Tibial nerve (tissue), 4 donors: ENCODE measurements around the gene TMEM91.

Experiments
- EP300 ChIP-seq, 2 donors: sonication (generic); formaldehyde crosslinking; IDR thresholded peaks; one replicate each; pipeline ENCODE4 v1.6.1; 2017; ENCODE audit warnings: antibody characterized with exemption in 2 of 2, mild to moderate bottlenecking in 1 of 2
- TF ChIP-seq, protein P1 (sequence below), 5 experiments: fragments of 200-600 bp in 3 of 5; fragments of 450-650 bp in 2 of 5; sonication (generic) in 3 of 5; IDR thresholded peaks; one replicate each; pipeline ENCODE4 v1.5.1; 2016 to 2019; ENCODE audit warnings: antibody characterized with exemption in 5 of 5, mild to moderate bottlenecking in 3 of 5, moderate library complexity in 2 of 5

DNA sequence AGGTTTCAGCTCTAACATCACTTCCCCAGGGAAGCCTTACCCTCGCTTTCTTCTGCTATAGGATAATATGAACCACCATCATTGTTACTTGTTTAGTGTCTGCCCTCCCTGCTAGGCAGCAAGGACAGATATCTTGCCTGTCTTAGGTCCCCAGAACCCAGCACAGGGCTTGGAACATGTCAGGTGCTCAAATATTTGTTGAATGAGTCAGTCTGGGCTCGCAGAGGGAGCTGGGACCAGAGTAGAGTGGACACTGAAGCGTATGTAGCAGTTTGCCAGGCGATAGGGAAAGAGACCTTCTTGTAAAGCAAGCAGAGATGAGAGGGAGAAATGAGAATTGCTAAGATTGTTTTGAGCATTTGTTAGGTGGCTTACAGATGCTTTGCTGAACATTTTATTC lies 33.0 kb downstream of the TMEM91 start:
- TF ChIP-seq, protein P1, sequence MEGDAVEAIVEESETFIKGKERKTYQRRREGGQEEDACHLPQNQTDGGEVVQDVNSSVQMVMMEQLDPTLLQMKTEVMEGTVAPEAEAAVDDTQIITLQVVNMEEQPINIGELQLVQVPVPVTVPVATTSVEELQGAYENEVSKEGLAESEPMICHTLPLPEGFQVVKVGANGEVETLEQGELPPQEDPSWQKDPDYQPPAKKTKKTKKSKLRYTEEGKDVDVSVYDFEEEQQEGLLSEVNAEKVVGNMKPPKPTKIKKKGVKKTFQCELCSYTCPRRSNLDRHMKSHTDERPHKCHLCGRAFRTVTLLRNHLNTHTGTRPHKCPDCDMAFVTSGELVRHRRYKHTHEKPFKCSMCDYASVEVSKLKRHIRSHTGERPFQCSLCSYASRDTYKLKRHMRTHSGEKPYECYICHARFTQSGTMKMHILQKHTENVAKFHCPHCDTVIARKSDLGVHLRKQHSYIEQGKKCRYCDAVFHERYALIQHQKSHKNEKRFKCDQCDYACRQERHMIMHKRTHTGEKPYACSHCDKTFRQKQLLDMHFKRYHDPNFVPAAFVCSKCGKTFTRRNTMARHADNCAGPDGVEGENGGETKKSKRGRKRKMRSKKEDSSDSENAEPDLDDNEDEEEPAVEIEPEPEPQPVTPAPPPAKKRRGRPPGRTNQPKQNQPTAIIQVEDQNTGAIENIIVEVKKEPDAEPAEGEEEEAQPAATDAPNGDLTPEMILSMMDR (IDR thresholded peaks at IDR 0.05) = no peak
- TF ChIP-seq EP300 (IDR thresholded peaks at IDR 0.05) = no peak
